ENCODE data around the gene ADCY2. TPM values are rescaled to one million over a fixed set of nuclear protein-coding genes. Genes with fewer than 3 reads are reported as not detected.
A peak's percentile ranks its signal among the peaks of the same experiment; 100 is the strongest.

Gene ADCY2
- total and polyA plus RNA-seq, 3 experiments from 2014 or later = not detected

GRCh38 chr5:7763621-7764072 is 367.7 kb downstream of the ADCY2 start:
- no peak for DNase-seq
- Histone ChIP-seq H3K4me1 (ENCODE audit: insufficient read depth, low read length) (no peaks in the 10 kb centered on the region), H3K9me3 (ENCODE audit: low read length) (no peaks in the 10 kb centered on the region), H3K4me3 (ENCODE audit: low read length) (no peak overlapping the region), H3K36me3 (ENCODE audit: insufficient read depth, low read length) (no peaks in the 10 kb centered on the region), H3K27me3 (ENCODE audit: insufficient read depth, low read length, poor library complexity, severe bottlenecking) (no peaks in the 10 kb centered on the region), H3K27ac (ENCODE audit: low read depth, low read length) (no peak overlapping the region)
- peaks cover 10 to 14% of the 10 kb centered on the region in 2 donors for H3K27me3 Mint-ChIP-seq
- H3K9me3 Mint-ChIP-seq = no peaks in the 10 kb centered on the region
- ChIA-PET POLR2A (no interaction called here), CTCF (no interaction called here)
- H3K4me3 Mint-ChIP-seq = no peak overlapping the region
- H3K4me1 Mint-ChIP-seq = no peaks in the 10 kb centered on the region
- H3K36me3 Mint-ChIP-seq = no peaks in the 10 kb centered on the region
- no peak overlapping the region for H3K27ac Mint-ChIP-seq

- H3K27me3 ChIP-seq (ENCODE audit: insufficient read depth, low read length, poor library complexity, severe bottlenecking) = no peaks in the 10 kb centered on the region
- H3K27ac ChIP-seq (ENCODE audit: low read depth, low read length) = no peak overlapping the region
- Mint-ChIP-seq H3K36me3 (no peaks in the 10 kb centered on the region), H3K27me3 (peaks cover 10 to 13% of the 10 kb centered on the region in 2 donors), H3K27ac (no peak overlapping the region), H3K9me3 (no peaks in the 10 kb centered on the region), H3K4me1 (no peaks in the 10 kb centered on the region), H3K4me3 (no peak overlapping the region)
- DNase-seq = no peak
- POLR2A ChIA-PET = no interaction called here
- no peaks in the 10 kb centered on the region for H3K9me3 ChIP-seq (ENCODE audit: low read length)
- H3K36me3 ChIP-seq (ENCODE audit: insufficient read depth, low read length) = no peaks in the 10 kb centered on the region
- CTCF ChIA-PET = no interaction called here
- no peaks in the 10 kb centered on the region for H3K4me1 ChIP-seq (ENCODE audit: insufficient read depth, low read length)
- no peak overlapping the region for H3K4me3 ChIP-seq (ENCODE audit: low read length)
These were observed 368.5 kb downstream of the ADCY2 start for GRCh38 chr5:7764452-7764851.

- Histone ChIP-seq H3K9me3 (ENCODE audit: low read length) (no peaks in the 10 kb centered on the region), H3K27me3 (ENCODE audit: insufficient read depth, low read length, poor library complexity, severe bottlenecking) (no peaks in the 10 kb centered on the region), H3K4me3 (ENCODE audit: low read length) (no peak overlapping the region), H3K36me3 (ENCODE audit: insufficient read depth, low read length) (no peaks in the 10 kb centered on the region), H3K27ac (ENCODE audit: low read depth, low read length) (no peak overlapping the region), H3K4me1 (ENCODE audit: insufficient read depth, low read length) (no peaks in the 10 kb centered on the region)
- H3K4me1 Mint-ChIP-seq = no peaks in the 10 kb centered on the region
- H3K36me3 Mint-ChIP-seq = no peaks in the 10 kb centered on the region
- H3K27me3 Mint-ChIP-seq = peaks cover 8 to 16% of the 10 kb centered on the region in 2 donors
- ChIA-PET CTCF (no interaction called here), POLR2A (no interaction called here)
- no peak for DNase-seq
- no peak overlapping the region for H3K4me3 Mint-ChIP-seq
- H3K27ac Mint-ChIP-seq = no peak overlapping the region
- no peaks in the 10 kb centered on the region for H3K9me3 Mint-ChIP-seq
These were observed 374.5 kb downstream of the ADCY2 start for GRCh38 chr5:7770436-7770835.

GRCh38 chr5:7772141-7772540 is 376.2 kb downstream of the ADCY2 start:
- Mint-ChIP-seq H3K27me3 (peaks cover 14 to 15% of the 10 kb centered on the region in 2 donors), H3K4me1 (no peaks in the 10 kb centered on the region), H3K9me3 (no peaks in the 10 kb centered on the region), H3K36me3 (no peaks in the 10 kb centered on the region), H3K4me3 (no peak overlapping the region), H3K27ac (no peak overlapping the region)
- peaks cover 2% of the 10 kb centered on the region for H3K27me3 ChIP-seq (ENCODE audit: insufficient read depth, low read length, poor library complexity, severe bottlenecking)
- no peak overlapping the region for H3K27ac ChIP-seq (ENCODE audit: low read depth, low read length)
- DNase-seq = no peak
- no peak overlapping the region for H3K4me3 ChIP-seq (ENCODE audit: low read length)
- no peaks in the 10 kb centered on the region for H3K36me3 ChIP-seq (ENCODE audit: insufficient read depth, low read length)
- ChIA-PET CTCF (no interaction called here), POLR2A (no interaction called here)
- H3K4me1 ChIP-seq (ENCODE audit: insufficient read depth, low read length) = no peaks in the 10 kb centered on the region
- no peaks in the 10 kb centered on the region for H3K9me3 ChIP-seq (ENCODE audit: low read length)

GRCh38 chr5:7773178-7773577 is 377.2 kb downstream of the ADCY2 start:
- Mint-ChIP-seq H3K4me1 (peaks cover 0 to under 1% (median 0%) of the 10 kb centered on the region in 3 donors), H3K27me3 (peaks cover 14 to 22% of the 10 kb centered on the region in 2 donors), H3K9me3 (no peaks in the 10 kb centered on the region), H3K4me3 (no peak overlapping the region), H3K27ac (peak overlapping the region in 1 of 8 donors; percentile 48), H3K36me3 (no peaks in the 10 kb centered on the region)
- POLR2A ChIA-PET = no interaction called here
- no peak for DNase-seq
- Histone ChIP-seq H3K36me3 (ENCODE audit: insufficient read depth, low read length) (no peaks in the 10 kb centered on the region), H3K4me3 (ENCODE audit: low read length) (no peak overlapping the region), H3K27me3 (ENCODE audit: insufficient read depth, low read length, poor library complexity, severe bottlenecking) (peaks cover 7% of the 10 kb centered on the region), H3K27ac (ENCODE audit: low read depth, low read length) (no peak overlapping the region), H3K4me1 (ENCODE audit: insufficient read depth, low read length) (no peaks in the 10 kb centered on the region), H3K9me3 (ENCODE audit: low read length) (no peaks in the 10 kb centered on the region)
- CTCF ChIA-PET = no interaction called here

- H3K4me1 ChIP-seq (ENCODE audit: insufficient read depth, low read length) = peaks cover 7% of the 10 kb centered on the region
- H3K4me1 Mint-ChIP-seq = peaks cover 13 to 22% (median 15%) of the 10 kb centered on the region in 3 donors
- POLR2A ChIA-PET = no interaction called here
- H3K4me3 Mint-ChIP-seq = no peak overlapping the region
- H3K27ac ChIP-seq (ENCODE audit: low read depth, low read length) = no peak overlapping the region
- H3K9me3 Mint-ChIP-seq = peaks cover 0 to 2% (median 0%) of the 10 kb centered on the region in 5 donors
- no peaks in the 10 kb centered on the region for H3K9me3 ChIP-seq (ENCODE audit: low read length)
- no peaks in the 10 kb centered on the region for H3K36me3 ChIP-seq (ENCODE audit: insufficient read depth, low read length)
- no peak for DNase-seq
- H3K36me3 Mint-ChIP-seq = no peaks in the 10 kb centered on the region
- peaks cover 13 to 37% of the 10 kb centered on the region in 2 donors for H3K27me3 Mint-ChIP-seq
- CTCF ChIA-PET = no interaction called here
- no peak overlapping the region for H3K27ac Mint-ChIP-seq
- H3K27me3 ChIP-seq (ENCODE audit: insufficient read depth, low read length, poor library complexity, severe bottlenecking) = peaks cover 13% of the 10 kb centered on the region
- no peak overlapping the region for H3K4me3 ChIP-seq (ENCODE audit: low read length)
These were observed 380.5 kb downstream of the ADCY2 start for GRCh38 chr5:7776442-7776841.

- Histone ChIP-seq H3K4me1 (ENCODE audit: insufficient read depth, low read length) (peaks cover 7% of the 10 kb centered on the region), H3K36me3 (ENCODE audit: insufficient read depth, low read length) (no peaks in the 10 kb centered on the region), H3K9me3 (ENCODE audit: low read length) (no peaks in the 10 kb centered on the region), H3K27ac (ENCODE audit: low read depth, low read length) (no peak overlapping the region), H3K27me3 (ENCODE audit: insufficient read depth, low read length, poor library complexity, severe bottlenecking) (peaks cover 18% of the 10 kb centered on the region), H3K4me3 (ENCODE audit: low read length) (no peak overlapping the region)
- CTCF ChIA-PET = interaction anchor here (1.0 kb wide), 1 partner anchor 43 kb away, joined by 3 read pairs; no protein-coding TSS in a partner anchor
- peak overlapping the region in 3 of 7 donors; percentile 2 to 29 (median 26) for H3K4me3 Mint-ChIP-seq
- peaks cover 13 to 22% (median 15%) of the 10 kb centered on the region in 3 donors for H3K4me1 Mint-ChIP-seq
- DNase-seq = peak in 1 of 5 donors; percentile 2
- H3K27ac Mint-ChIP-seq = peak overlapping the region in 1 of 8 donors; percentile 26
- POLR2A ChIA-PET = no interaction called here
- peaks cover 0 to 2% (median 0%) of the 10 kb centered on the region in 5 donors for H3K9me3 Mint-ChIP-seq
- H3K36me3 Mint-ChIP-seq = no peaks in the 10 kb centered on the region
- H3K27me3 Mint-ChIP-seq = peaks cover 24 to 58% of the 10 kb centered on the region in 2 donors
These were observed 383.4 kb downstream of the ADCY2 start for GRCh38 chr5:7779019-7780005.

- Mint-ChIP-seq H3K36me3 (no peaks in the 10 kb centered on the region), H3K4me3 (no peak overlapping the region), H3K27me3 (peaks cover 22 to 52% of the 10 kb centered on the region in 2 donors), H3K9me3 (peaks cover 0 to 2% (median 0%) of the 10 kb centered on the region in 5 donors), H3K4me1 (peaks cover 13 to 22% (median 15%) of the 10 kb centered on the region in 3 donors), H3K27ac (no peak overlapping the region)
- Histone ChIP-seq H3K36me3 (ENCODE audit: insufficient read depth, low read length) (no peaks in the 10 kb centered on the region), H3K4me3 (ENCODE audit: low read length) (no peak overlapping the region), H3K27me3 (ENCODE audit: insufficient read depth, low read length, poor library complexity, severe bottlenecking) (peaks cover 18% of the 10 kb centered on the region), H3K9me3 (ENCODE audit: low read length) (no peaks in the 10 kb centered on the region), H3K27ac (ENCODE audit: low read depth, low read length) (no peak overlapping the region), H3K4me1 (ENCODE audit: insufficient read depth, low read length) (peaks cover 7% of the 10 kb centered on the region)
- no peak for DNase-seq
- ChIA-PET CTCF (no interaction called here), POLR2A (no interaction called here)
These were observed 386.0 kb downstream of the ADCY2 start for GRCh38 chr5:7781899-7782298.
